RWPE2 (cell line): Measurements from ENCODE around the gene SAP25.

ENCODE experiments used
- ATAC-seq: fragments of 200-7000 bp; cut with Tn5 transposase; 3 replicates; pipeline ENCODE4 v1.9.1; 2021; ENCODE audit warnings: low read depth
- DNase-seq: peaks from one replicate; pipeline ENCODE4 v3.0.0-alpha.2; 2020; ENCODE audit warnings: low spot score
- H3K27ac ChIP-seq: fragments of 450-650 bp; 2 replicates; pipeline ENCODE4 v1.5.1; 2017; ENCODE audit warnings: mild to moderate bottlenecking; ENCODE audit not compliant: poor library complexity, severe bottlenecking
- H3K27me3 ChIP-seq: fragments of 250-450 bp; sonication (Bioruptor Pico); 2 replicates; pipeline ENCODE4 v1.5.1; 2021; ENCODE audit warnings: mild to moderate bottlenecking, moderate library complexity; ENCODE audit not compliant: insufficient read depth, poor library complexity, severe bottlenecking
- H3K36me3 ChIP-seq: fragments of 250-450 bp; sonication (Bioruptor Pico); 2 replicates; pipeline ENCODE4 v1.5.1; 2020; ENCODE audit warnings: low read depth, mild to moderate bottlenecking, moderate library complexity
- H3K4me1 ChIP-seq: fragments of 250-450 bp; sonication (Bioruptor Pico); 2 replicates; pipeline ENCODE4 v1.5.1; 2021; ENCODE audit warnings: mild to moderate bottlenecking, moderate library complexity; ENCODE audit not compliant: insufficient read depth, poor library complexity, severe bottlenecking
- H3K4me3 ChIP-seq: fragments of 250-450 bp; sonication (Bioruptor Pico); 2 replicates; pipeline ENCODE4 v1.5.1; 2021; ENCODE audit warnings: mild to moderate bottlenecking, moderate library complexity; ENCODE audit not compliant: severe bottlenecking
- H3K9me3 ChIP-seq: fragments of 250-450 bp; sonication (Bioruptor Pico); 2 replicates; pipeline ENCODE4 v1.5.1; 2021; ENCODE audit warnings: mild to moderate bottlenecking, moderate library complexity; ENCODE audit not compliant: severe bottlenecking
- TF ChIP-seq, protein P1 (sequence below): fragments of 450-650 bp; IDR thresholded peaks from one replicate; pipeline ENCODE4 v1.5.1; 2017; ENCODE audit warnings: mild to moderate bottlenecking, moderate library complexity; ENCODE audit not compliant: poor library complexity, severe bottlenecking

The SAP25 gene

DNA sequence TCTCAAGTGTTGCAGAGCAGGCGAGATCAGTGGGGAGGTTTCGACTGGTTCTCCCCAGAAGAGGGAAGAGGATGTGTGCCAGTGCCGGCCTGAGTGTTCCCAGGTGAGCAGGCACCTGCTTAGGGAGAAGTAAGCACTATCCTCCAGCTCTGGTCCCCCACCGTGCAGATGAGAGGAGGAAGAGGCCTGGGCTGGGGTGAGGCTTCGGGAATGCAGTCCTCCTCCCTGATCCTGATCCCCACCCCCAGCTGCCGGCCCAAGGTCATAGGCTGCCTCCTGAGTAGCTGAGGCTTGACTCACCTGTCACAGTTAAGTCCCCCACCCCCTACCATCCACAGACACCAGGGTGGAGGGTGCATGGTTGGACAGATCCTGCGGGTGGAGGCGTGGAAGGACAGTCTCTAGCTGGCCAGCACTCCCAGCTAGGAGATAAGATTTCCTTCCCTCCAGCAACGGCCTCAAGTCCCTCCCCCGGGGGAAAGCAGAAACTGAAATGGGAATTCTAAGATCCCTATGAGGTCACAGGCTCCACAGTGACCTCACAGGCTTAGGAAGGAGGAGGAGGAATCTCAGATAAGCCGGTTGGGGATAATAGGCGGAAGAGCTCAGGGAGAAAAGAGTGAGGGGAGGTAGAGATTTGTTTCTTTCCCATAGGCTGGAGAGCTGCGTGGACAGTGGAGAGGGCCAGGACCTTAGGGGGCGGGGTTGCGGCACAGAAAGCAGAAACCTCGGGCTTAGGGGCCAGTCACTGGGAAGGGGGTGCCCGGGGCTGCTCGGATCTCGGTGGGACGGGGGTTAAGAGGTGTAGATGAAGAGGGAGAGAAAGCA lies 11.2 kb upstream of the SAP25 start:
- H3K36me3 ChIP-seq = peaks cover 30% of the 10 kb centered on the region
- H3K9me3 ChIP-seq = no peaks in the 10 kb centered on the region
- H3K27me3 ChIP-seq = no peaks in the 10 kb centered on the region
- ATAC-seq (peak; percentile 7), DNase-seq (no peak)
- peak overlapping the region; percentile 88 for H3K27ac ChIP-seq
- H3K4me1 ChIP-seq = peaks cover 18% of the 10 kb centered on the region
- peak overlapping the region; percentile 73 for H3K4me3 ChIP-seq
- TF ChIP-seq, protein P1, sequence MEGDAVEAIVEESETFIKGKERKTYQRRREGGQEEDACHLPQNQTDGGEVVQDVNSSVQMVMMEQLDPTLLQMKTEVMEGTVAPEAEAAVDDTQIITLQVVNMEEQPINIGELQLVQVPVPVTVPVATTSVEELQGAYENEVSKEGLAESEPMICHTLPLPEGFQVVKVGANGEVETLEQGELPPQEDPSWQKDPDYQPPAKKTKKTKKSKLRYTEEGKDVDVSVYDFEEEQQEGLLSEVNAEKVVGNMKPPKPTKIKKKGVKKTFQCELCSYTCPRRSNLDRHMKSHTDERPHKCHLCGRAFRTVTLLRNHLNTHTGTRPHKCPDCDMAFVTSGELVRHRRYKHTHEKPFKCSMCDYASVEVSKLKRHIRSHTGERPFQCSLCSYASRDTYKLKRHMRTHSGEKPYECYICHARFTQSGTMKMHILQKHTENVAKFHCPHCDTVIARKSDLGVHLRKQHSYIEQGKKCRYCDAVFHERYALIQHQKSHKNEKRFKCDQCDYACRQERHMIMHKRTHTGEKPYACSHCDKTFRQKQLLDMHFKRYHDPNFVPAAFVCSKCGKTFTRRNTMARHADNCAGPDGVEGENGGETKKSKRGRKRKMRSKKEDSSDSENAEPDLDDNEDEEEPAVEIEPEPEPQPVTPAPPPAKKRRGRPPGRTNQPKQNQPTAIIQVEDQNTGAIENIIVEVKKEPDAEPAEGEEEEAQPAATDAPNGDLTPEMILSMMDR = no peak

DNA sequence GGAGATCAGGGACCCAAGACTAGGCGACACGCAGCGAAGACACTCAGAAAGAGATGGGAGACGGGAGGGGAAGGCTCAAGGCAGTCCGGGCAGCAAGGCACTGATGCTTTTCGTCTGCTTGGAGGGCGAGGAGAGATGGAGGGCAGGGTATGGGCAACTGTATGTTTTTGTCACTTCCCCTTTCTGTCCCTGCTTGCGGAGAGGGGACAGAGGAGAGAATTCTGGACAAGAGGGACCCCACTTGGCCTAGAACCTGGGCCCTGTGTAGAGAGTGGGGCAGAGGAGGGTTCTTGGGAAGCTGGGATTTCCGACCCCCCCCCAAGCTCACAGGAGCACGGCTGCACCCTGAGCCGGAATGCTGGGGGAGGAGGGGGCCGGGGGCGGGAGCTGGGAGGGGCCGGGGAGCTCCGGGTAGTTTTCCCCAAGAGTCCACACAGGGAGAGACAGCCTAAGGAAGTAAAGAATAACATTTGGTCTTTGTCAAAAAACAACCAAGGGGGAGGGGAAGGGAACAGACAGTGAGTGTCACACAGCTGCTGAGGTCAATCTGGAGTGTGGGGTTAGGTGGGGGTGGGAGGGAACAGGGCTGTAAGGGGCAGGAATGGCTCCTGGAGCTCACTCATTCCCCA lies 10.5 kb upstream of the SAP25 start:
- Histone ChIP-seq H3K36me3 (peaks cover 35% of the 10 kb centered on the region), H3K27me3 (no peaks in the 10 kb centered on the region), H3K9me3 (no peaks in the 10 kb centered on the region), H3K4me3 (peak overlapping the region; percentile 73), H3K4me1 (peaks cover 18% of the 10 kb centered on the region), H3K27ac (peak overlapping the region; percentile 88)
- TF ChIP-seq, protein P1 = no peak
- ATAC-seq = no peak
- DNase-seq = no peak

DNA sequence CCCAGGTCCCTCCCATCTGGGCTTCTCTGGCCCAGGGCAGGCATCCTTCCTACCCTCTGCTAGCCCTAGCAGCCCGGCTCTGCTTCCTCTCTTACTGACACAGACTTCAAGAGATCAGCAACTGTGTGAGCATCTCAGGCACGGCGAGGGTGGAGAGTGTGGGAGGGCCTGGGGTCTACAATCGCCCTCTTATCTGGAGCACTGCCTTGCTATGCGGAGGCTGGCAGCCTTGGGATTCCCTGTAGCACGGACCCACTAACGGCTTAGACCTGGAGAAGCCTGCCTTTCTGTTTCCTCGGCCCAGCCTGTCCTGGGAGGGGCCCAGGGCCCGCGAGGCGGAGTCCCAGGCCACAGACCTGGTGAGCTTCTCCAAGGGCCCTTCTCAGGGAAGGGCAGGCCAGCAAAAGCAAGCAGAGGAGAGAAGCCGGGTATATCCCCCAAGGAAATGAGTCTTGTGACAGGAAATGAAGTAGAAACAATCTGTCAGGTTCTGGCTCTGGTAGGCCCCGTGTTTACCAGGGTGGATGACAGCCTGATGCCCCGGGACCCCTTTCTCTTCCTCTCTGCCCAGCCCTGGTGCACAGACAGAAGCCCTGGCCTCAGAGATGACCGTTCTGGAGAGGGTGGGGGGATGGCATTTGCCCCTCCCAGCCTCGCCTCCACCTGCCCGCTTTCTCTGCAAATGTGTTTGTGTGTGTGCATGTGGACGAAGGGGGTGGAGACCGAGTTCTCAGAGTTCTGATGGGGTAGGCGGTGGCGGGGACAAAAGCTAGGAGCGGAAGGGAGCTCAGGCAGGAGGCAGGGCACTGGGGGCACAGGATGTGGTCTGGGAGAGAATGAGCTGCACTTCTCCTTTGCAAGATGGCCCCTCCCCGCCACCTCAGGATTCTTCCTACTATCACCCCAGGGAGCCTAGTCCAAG lies 9.7 kb upstream of the SAP25 start:
- Histone ChIP-seq H3K36me3 (peaks cover 41% of the 10 kb centered on the region), H3K9me3 (no peaks in the 10 kb centered on the region), H3K4me3 (peak overlapping the region; percentile 6), H3K27ac (peak overlapping the region; percentile 88), H3K4me1 (peaks cover 18% of the 10 kb centered on the region), H3K27me3 (no peaks in the 10 kb centered on the region)
- TF ChIP-seq, protein P1 = no peak
- DNase-seq = no peak
- no peak for ATAC-seq

DNA sequence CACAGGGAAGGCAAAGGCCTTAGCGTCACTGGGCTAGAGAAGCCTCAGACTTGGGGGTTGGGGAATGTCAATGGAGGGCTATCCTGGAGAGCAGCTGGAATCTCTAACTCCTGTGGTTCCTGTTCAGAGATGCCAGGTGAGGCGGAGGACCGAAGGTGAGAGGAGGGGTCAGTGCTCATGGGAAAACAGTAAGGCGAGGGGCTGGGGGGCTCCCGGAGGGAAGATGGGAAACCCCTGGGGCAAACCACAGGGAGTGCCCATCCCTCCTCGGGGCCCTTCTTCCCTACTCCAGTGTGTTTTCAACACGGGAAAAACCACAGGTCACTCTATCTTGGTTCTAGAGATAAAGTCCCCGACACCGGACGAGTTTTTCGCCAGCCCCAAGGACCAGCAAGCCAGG lies 8.9 kb upstream of the SAP25 start:
- ATAC-seq (no peak), DNase-seq (no peak)
- peaks cover 49% of the 10 kb centered on the region for H3K36me3 ChIP-seq
- TF ChIP-seq, protein P1 = no peak
- peak overlapping the region; percentile 88 for H3K27ac ChIP-seq
- H3K4me1 ChIP-seq = peaks cover 18% of the 10 kb centered on the region
- no peaks in the 10 kb centered on the region for H3K9me3 ChIP-seq
- no peaks in the 10 kb centered on the region for H3K27me3 ChIP-seq
- H3K4me3 ChIP-seq = no peak overlapping the region
